Measurements from ENCODE around the gene SPHK1.

SPHK1 gene

DNA sequence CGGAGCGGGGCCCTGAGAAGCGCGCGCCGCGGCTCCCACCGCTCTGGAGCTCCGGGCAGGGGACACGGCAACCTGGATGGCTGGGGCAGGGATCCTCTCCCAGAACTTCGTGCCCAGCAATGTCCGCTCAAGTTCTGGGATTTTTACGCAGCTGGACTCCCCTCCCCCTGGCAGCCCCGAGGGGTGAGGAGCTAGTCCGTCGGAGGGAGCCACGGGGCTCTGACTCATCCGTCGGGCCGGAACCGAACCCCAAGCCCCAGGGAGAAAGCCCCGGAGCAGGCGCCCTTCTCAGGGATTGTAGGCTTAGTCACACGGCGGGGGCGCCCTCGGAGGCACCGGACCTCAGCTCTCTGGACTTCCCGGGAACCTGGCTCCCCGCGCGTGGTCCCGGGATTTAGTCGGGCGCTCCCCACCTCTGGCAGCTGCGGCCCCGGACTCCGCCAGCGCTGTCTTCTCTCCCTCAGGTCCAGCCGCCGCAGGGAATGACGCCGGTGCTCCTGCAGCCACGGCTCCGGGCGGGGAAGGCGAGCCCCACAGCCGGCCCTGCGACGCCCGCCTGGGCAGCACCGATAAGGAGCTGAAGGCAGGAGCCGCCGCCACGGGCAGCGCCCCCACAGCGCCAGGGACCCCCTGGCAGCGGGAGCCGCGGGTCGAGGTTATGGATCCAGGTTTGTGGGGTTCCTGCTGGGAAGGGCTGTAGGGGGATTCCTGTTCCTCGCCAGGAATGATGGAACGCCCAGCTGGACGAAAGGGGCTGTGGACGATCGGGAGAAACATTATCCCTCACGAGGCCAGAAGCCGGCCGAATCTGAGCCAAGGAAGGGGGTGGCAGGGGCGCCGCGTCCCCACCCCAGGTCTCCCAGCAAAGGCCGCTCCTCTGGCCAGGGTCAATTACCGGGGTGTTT lies 830 bp downstream of the SPHK1 start:
- DNase-seq, result peak; percentile 25

DNA sequence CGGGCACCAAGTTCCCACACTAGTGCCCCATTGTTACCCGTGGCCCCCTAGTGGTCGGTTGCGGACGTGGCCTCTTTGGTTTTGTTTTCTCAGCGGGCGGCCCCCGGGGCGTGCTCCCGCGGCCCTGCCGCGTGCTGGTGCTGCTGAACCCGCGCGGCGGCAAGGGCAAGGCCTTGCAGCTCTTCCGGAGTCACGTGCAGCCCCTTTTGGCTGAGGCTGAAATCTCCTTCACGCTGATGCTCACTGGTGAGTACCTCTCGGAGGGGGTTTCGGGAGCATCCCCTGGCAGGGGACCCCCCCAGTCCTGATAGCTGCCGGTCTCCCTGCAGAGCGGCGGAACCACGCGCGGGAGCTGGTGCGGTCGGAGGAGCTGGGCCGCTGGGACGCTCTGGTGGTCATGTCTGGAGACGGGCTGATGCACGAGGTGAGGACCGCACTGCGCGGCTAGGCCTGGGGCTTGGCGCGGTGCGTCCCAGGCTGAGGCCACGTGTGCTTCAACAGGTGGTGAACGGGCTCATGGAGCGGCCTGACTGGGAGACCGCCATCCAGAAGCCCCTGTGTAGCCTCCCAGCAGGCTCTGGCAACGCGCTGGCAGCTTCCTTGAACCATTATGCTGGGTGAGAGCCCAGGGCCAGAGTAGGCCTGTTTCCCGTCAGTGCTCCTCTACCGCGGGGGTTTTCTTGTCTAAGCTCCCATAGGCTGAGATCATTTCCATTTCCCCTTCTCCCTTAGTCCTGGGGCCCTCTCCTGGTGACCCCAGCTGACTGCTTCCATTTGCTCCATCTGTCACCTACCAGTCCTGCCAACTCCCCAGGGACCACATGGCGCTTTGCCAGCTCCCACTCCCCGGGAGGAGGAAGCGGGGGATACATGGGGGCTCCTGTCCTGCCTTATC lies 1.7 kb downstream of the SPHK1 start:
- peak; percentile 54 for DNase-seq

DNA sequence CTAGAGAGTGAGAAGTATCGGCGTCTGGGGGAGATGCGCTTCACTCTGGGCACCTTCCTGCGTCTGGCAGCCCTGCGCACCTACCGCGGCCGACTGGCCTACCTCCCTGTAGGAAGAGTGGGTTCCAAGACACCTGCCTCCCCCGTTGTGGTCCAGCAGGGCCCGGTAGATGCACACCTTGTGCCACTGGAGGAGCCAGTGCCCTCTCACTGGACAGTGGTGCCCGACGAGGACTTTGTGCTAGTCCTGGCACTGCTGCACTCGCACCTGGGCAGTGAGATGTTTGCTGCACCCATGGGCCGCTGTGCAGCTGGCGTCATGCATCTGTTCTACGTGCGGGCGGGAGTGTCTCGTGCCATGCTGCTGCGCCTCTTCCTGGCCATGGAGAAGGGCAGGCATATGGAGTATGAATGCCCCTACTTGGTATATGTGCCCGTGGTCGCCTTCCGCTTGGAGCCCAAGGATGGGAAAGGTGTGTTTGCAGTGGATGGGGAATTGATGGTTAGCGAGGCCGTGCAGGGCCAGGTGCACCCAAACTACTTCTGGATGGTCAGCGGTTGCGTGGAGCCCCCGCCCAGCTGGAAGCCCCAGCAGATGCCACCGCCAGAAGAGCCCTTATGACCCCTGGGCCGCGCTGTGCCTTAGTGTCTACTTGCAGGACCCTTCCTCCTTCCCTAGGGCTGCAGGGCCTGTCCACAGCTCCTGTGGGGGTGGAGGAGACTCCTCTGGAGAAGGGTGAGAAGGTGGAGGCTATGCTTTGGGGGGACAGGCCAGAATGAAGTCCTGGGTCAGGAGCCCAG lies 2.8 kb downstream of the SPHK1 start:
- DNase-seq, result no peak

DNA sequence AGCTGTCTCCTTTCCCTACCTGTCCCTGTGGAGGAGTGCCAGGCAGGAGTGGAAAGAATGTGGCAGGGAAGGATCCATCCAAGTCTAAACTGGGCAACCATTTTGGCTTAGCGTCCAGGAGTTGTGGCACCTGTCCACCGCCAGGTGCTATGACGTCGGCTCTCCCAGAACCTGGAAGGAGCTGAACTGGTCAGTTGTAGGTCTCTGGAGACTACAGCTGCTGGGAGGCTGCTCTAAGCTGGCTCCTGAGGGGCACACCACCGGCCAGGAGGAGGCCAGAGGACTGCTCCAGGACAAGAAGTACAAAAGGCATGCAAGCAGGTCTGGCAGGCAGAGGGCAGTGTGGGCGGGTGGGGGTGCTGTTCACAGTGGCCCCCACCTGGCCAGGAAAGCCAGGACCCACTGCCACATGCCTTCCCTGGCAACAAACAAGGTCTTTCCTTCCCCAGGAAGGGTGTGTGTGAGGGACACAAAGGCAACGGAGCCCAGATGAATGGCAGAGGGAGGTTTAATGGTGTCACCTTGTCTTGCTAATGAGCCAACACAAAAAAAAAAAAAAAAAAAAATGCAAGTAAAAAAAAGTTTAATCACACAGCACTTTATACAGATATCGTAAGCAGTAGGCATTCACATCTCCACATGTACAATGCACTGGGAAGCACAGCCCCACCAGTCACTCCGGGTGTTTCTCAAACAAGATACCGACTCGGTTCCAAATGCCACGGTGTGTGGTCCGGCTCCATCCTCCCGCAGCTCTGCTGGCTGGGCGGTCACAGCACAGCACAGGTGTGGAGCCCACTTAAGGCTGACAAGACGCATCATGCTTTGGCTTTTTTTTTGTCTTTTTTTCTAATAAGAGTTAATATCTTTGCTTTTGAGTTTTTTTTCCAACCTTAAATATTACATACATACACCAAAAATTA lies 4.8 kb downstream of the SPHK1 start:
- DNase-seq, result no peak

DNA sequence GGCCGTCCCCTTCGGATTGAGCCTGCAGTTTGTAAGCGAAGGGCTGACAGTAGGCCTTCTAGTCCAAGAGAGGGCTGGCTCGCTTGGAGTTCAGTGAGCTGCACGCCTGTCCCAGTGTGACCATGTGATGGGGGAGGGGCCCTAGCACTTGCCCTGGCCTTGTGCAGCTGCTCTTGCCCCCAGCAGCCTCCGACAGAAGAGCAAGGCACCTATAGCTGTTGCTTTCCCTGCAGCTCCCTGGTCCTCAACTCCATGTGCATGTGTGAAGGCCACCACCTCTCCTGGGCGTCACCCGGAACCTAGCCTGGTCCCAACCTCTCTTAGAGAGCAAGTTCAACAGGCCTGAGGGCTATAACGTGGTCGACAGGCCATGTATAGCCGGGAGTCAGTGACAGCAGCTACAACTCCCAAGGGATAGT lies 5.6 kb downstream of the SPHK1 start:
- DNase-seq, result no peak

DNA sequence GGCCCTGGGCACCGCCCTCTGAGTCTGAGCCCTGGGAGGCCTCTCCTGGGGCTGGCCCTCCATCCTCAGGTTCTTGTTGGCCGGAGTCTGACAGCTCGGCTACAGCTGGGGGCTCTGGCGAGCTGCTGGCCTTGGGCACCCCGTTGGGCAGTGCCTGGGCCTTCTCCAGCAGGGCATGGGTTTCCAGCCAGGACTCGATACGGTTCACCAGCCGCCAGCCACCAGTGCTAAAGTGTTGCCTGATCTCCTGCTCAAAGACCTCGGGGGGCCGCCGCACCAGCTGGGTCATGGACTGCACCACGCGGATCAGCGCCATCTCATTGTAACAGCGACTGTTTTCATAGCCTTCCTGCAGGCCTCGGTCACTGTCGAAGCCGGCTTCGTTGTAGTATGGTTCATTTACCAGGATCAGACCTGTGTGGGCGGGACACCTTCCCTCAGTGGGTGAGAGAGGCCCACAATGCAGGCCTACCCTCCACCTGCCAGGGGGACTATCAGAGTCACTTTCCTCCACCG lies 6.8 kb downstream of the SPHK1 start:
- no peak for DNase-seq

DNA sequence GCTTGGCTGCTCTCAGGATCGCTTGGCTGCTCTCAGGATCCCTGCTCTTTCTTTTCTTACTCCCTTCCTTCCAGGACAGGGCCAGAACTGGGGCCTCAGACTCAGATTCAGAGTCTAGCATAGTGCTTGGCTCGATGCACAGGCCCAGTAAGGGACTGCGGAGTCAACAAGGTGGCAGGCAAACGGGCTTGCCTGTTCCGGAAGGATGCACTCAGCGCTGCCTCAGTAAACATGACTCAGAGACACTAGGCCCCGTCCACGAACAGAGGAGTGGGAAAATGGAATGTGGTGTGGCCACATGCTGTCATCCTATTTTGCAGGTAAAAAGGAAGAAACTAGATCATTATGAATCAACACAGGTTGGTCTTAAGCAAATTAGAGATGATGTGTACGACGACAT lies 9.8 kb downstream of the SPHK1 start:
- no peak for DNase-seq

DNA sequence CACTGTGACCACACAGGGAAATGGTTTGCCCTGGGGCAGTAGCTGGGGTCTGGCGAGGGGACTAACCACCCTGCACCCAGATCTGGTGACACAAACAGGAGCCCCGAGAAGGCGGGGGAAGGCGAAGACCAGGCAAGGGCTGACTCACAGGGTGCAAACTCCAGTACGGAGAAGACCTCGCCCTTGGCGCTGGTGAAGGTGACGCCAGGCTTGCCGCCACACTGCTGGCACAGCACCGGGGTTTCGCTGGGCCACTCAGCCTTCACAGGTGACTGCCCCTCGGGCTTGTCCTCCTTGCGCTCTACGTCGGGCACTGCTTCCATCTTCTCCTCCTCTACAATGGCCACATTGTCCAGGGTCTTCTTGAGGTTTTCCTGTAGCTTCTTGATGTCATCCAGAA lies 11.6 kb downstream of the SPHK1 start:
- DNase-seq, result no peak

DNA sequence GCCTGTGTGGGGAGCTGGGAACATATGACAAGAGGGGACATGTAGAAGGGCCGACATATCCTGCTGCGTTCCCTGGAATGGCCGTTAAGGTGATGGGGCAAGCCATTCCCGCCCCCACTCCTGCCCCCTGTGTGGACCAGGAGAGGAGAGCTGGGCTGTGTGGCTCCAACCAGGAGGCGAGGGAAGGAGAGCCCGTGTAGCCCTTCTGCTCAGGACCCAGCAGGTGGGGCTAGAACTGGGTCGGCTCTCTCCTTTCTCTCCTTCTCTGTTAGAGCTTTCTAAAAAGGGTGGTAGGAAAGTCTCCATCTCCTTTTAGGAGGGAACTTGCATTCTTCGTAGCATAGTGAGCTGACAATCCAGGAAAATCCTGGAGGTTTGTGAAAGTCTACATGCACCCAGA lies 12.8 kb downstream of the SPHK1 start:
- DNase-seq, result no peak

DNA sequence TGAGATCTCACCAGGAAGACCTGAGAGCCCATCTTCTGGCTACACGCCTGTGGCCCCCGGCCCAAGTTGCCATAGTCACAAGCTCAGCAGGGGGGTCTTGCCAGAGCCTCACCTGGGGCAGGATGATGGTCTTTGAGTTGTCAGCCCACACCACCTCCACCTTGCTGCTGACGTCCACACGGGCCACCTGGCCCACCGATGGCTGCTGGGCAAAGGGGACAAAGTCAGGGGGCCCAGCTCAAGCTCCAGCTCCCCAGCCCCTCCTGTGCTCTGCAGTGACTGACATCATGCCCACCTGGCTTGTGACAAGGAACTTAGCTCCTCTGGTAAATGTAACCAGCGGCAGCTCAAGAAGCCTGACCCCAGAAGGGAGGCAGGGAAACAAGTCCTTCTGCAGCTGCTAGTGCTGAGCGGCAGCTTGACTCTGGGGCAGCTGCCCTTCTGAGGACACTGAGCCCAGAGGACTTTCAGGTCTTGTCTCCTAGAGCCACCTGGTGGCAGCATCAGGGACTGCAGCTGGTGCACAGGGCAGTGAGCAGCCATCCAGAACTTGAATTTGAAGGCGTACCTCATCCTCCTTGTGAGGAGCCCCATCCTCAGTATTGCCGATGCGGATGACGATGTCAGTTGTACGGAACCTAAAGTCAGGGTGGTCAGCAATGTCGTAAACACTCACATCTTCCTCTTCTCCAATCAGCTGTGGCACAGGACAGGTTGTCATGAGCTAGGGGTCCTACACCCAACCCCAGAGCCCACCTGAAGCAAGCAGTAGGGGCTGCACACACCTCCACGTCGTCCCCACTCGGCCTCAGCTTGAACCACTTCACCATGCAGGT lies 13.5 kb downstream of the SPHK1 start:
- DNase-seq, result peak; percentile 46

DNA sequence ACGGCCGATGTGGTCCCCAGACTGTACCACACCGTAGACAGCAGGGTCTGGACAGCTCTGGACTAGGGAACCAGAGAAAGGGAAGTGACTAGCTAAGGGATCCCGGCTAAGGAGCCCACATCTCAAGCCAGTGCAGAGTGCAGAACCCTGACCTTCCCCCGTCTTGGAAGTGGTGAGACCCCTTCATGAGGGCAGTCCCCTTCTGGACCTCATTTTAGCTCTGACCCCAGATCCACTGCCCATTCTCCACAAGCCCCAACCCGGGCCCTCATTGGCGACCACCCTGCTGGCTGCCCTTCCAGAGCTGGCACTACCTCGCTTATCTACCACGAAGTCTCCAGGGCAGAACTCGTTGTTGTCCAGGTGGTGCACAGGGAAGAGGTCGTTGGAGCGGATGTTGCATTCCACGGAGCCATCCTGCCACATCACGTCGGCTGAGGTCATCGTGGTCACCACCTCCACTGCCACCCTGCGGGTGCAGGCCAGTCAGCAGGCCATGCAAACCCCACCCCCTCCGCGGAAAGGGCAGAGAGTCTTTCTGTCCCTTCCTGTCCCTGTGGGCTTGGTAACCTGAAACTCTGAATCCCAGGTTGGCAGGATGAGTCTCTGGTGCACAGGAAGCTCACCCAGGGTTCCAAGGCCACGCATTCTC lies 14.2 kb downstream of the SPHK1 start:
- DNase-seq, result no peak

DNA sequence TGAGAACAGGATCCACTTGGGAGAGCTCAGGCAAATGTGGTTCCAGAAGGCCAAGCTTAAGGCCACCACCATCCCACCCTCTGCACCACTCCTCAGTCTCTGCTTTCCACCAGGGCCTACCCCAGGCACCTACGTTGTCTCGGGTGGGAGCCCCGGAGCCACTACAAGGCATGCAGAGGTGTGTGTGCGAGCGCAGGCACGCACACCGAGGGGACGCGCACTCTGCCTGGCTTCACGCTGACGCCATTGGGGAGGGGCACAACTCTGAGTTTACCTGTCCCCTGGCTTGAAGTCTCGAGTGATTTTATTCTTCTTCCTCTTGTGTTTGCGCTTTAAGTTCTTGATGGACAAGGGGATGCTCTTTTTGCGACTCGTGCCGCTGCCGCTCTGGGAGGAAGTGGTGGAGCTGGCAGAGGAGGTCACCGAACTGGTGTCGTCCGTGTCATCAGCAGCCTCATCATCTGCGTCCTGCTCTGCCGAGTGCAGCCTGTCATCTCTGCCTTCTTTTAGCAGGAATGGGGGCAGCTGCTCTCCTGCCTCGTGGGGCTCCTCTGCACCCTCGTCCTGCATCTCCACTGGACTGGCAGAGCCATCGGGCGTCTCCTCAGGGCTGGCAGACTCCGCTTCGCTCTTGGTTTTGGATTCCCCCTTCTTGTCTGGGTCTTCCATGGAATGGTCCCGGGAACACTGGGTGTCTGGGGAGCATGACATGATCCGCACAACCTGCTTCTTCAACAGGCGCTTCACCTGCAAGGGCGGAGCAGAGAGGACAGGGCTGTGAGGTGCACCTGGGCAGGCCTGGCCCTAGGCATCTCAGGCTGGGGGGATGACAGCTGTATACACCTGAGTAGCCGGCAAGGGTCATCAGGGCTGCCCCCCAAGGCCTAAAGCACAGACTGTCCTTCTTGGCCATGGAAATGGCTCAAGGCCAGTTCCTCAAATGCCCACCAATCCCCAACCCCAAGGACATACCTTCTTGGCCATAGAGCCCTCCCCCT lies 15.1 kb downstream of the SPHK1 start:
- DNase-seq, result no peak

DNA sequence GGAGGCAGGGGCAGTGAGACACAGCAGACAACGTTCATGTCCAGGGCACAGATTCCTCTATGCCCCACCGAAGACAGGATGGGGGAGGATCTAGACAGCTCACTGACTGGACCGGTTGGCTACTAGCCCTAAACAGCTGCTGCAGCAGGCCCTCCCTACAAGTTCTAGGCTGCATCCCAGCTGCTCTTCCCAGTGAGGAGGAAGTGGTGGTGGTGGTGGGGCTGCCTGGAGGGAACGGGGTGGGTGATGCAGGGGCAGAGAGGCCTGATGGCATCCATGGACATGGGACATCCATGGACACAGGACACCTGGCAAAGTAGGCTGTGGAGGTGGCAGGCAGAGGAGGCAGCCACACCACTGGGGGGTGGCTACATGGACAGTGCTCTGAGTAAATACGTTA lies 18.3 kb downstream of the SPHK1 start:
- DNase-seq, result no peak

DNA sequence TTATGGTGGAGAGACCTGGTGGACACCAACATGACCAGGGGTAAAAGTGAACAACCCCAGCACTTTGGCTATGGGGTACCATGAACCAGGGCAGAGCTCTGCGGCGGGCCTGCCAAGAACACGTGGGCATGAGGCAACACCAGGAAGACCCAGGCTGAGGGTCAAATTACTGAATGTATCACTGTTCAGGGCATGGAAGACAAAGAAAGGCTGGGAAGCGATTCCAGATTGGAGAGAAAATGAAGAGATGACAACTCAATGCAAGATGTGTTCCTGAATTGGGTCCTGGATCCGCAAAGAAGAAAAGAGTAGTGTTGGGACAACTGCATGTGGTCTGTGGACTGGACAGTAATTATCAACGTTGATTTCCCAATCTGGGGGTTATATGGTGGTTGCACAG lies 19.8 kb downstream of the SPHK1 start:
- no peak for DNase-seq

DNA sequence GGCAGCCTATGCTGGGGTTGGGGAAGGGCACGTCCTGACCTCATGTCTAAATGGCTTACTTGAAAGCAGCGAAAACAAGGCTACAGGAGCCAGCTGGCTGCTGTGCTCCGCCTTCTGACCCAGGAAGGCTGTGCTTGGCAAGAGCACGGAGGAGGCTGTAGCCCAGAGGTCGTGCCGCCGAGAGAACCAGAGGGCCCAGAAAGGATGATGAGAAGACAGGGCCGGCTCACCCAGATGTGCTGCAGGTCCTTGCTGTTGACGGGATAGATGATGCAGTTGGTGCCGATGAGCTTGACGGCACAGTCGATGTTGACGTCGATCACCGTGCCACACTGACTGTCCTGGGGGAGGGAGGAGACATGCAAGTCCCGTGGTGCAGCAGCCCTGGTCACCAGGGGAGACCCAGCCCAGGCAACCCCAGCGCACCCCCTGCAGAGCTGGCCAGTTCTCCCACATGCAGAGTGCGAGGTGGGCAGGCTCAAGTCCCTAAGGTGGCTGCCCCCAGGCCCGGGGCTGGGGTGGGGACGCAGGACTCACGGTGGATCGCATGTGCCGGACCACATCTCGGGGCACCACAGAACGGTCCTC lies 20.7 kb downstream of the SPHK1 start:
- DNase-seq, result no peak

DNA sequence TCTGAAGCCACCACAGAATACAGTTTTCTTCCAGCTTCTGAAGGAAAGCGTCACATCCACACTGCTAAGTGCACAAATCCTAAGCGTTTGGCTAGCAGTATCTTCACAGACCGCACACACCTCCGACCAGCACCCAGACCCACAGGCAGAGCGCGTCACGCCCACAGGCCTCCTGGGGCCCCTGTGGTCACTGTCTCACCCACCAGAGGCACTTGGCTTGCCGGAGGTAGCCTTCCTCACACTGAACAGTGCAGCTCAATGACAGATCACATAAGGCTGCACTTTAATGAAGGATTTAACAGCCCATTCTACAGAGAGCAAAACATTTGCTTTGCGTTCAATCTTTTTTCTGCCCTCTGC lies 21.2 kb downstream of the SPHK1 start:
- DNase-seq, result no peak

DNA sequence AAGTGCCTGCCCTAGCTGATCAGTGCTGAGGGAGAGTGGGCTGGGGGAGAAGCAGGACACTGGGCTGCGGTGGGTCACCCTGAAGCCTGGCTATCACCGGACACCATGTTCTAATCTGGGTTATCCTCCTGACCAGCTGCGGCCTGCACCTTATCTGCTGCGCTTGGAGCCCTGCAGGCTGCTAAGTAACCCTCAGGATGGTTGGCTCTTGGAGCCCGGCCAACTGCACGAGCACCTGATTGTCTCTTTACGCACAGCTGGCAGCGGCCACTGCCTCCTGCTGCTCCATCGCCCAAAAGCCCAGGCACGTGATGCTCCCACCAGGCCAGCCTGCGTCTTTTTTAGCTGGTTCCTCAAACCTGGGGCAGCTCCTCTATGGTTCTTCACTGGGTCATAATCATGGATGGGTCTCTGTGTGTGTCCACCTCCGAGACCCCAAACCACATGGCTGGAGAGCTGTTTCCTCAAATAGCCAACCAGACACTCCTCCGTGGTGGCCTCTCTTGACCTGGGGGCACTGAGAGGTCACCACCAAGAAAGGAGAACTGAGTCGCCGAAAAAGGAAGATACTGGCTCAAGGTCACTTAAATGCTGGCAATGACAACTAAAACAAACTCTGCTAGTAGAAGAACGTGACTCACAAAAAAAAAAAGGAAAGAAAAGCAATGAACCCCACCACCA lies 21.7 kb downstream of the SPHK1 start:
- DNase-seq, result no peak

DNA sequence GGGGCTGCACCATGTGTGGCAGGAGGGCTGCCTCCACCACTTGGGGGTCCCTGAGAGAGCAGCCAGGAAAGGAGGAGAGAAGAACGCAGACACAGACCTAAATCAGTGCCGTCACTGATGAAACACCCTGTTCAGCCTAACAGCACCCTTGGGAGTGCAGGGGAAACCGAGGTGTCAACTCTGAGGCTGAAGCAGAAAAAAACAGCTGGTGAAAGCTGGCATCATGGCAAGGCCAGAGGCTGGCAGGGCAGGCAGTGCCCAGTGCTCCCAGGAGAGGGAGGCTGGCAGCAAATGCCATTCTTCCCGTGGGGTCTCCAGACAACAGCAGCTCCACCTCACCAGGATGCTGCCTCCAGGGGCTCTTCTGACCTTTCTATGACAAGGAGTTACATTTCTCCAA lies 23.1 kb downstream of the SPHK1 start:
- DNase-seq, result no peak
